Right renal pelvis (tissue), 4 donors: ENCODE measurements around the gene CD200. TPM values are rescaled to one million over a fixed set of nuclear protein-coding genes. Genes with fewer than 3 reads are reported as not detected.
"Not testable (repeated sequence)": the region's sequence is repeated elsewhere in the genome, so short reads cannot be mapped to it uniquely, and the experiment has no call there.

Experiments used
- DNase-seq, 4 donors: peaks; one replicate each; pipeline ENCODE4 v3.0.0-alpha.2; 2013; ENCODE audit warnings: low read depth in 4 of 4, low spot score in 3 of 4, missing footprints in 1 of 4
- polyA plus RNA-seq, 4 donors: library from polyadenylated mRNA; unstranded; fragments of 120-200 nt; gene quantifications; one replicate each; pipeline ENCODE4 v1.2.1, GENCODE V29; 2013; ENCODE audit not compliant: insufficient read length in 4 of 4

The CD200 gene
- polyA plus RNA-seq, 4 donors = 37.5 to 43.0 (median 41.2) TPM

GRCh38 chr3:112381673-112382542 lies 49.0 kb downstream of the CD200 start:
- no peak for DNase-seq

- DNase-seq = no peak
These were observed 49.7 kb downstream of the CD200 start for GRCh38 chr3:112382543-112383160.

- no peak for DNase-seq
These were observed 51.8 kb downstream of the CD200 start for GRCh38 chr3:112384769-112385168.

- DNase-seq = no peak
These were observed 56.0 kb downstream of the CD200 start for GRCh38 chr3:112388972-112389371.

- DNase-seq = no peak
These were observed 57.0 kb downstream of the CD200 start for GRCh38 chr3:112389961-112390360.

- no peak for DNase-seq
These were observed 58.1 kb downstream of the CD200 start for GRCh38 chr3:112390783-112391641.

- no peak for DNase-seq
These were observed 58.7 kb downstream of the CD200 start for GRCh38 chr3:112391648-112392047.

GRCh38 chr3:112392393-112393359 lies 59.7 kb downstream of the CD200 start:
- no peak for DNase-seq

- no peak for DNase-seq
These were observed 60.4 kb downstream of the CD200 start for GRCh38 chr3:112393360-112393728.

GRCh38 chr3:112394003-112394640 lies 61.2 kb downstream of the CD200 start:
- DNase-seq = no peak

- DNase-seq = no peak
These were observed 62.4 kb downstream of the CD200 start for GRCh38 chr3:112395181-112395895.

- no peak for DNase-seq
These were observed 62.9 kb downstream of the CD200 start for GRCh38 chr3:112395896-112396290.

- no peak for DNase-seq
These were observed 64.6 kb downstream of the CD200 start for GRCh38 chr3:112397556-112397955.

- DNase-seq = no peak
These were observed 66.1 kb downstream of the CD200 start for GRCh38 chr3:112399064-112399463.

- DNase-seq = not testable (repeated sequence)
These were observed 66.6 kb downstream of the CD200 start for GRCh38 chr3:112399554-112399953.

GRCh38 chr3:112400317-112400716 lies 67.4 kb downstream of the CD200 start:
- DNase-seq = not testable (repeated sequence)

- DNase-seq = no peak
These were observed 68.7 kb downstream of the CD200 start for GRCh38 chr3:112401617-112402016.

- DNase-seq = no peak
These were observed 70.1 kb downstream of the CD200 start for GRCh38 chr3:112403103-112403502.
